Renal cortical epithelial cell (primary cell): Measurements from ENCODE around the gene MED23. TPM values are rescaled to one million over a fixed set of nuclear protein-coding genes. Genes with fewer than 3 reads are reported as not detected.

ENCODE experiments used
- DNase-seq: peaks from one replicate; pipeline ENCODE4 v3.0.0-alpha.2; 2011; ENCODE audit warnings: low read depth
- total RNA-seq: library from RNA; depleted of rRNA; stranded (reverse); fragments of >200 nt; gene quantifications from 2 replicates; pipeline ENCODE4 v1.2.3, GENCODE V29; 2014

The MED23 gene
- total RNA-seq, 1 donor from 2014 or later = 46.3 TPM

DNA sequence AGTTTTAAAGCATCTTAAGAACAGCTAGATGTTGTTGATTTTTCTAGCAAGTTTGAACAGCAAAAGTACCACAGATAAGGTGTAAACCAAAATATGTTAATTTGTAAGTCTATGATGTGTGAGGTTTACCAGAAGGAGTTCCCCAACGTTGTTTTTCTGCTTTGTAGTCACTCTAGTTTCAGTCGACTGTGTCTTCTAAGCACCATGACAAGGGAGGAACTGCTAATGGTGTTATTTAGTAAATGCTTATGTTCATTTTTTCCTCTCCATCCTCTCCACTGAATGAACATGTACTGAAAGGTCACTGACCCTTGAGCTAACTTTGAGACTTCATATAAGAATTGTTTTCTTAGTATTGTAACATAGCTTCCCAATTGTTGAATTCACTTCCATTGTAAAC lies 12.1 kb upstream of the MED23 start:
- DNase-seq = no peak

DNA sequence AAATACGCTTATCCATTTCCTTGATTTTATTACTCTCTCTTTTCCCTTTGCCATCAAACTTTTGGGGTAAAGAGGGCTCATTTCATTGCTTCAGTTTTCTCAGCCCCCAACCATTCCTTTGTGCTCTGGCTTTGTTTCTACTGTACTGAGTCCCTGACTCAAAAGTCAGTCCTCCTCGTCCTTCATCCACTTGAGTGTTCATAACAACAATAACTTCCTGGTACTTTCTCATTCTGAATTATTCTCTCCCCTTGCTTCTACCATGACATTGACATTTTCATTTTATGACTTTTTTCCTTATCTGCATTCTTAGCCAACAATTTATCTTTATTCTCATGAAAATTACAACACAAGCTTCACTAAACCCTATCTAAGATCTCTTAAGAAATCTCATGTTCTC lies 10.0 kb upstream of the MED23 start:
- DNase-seq = no peak

DNA sequence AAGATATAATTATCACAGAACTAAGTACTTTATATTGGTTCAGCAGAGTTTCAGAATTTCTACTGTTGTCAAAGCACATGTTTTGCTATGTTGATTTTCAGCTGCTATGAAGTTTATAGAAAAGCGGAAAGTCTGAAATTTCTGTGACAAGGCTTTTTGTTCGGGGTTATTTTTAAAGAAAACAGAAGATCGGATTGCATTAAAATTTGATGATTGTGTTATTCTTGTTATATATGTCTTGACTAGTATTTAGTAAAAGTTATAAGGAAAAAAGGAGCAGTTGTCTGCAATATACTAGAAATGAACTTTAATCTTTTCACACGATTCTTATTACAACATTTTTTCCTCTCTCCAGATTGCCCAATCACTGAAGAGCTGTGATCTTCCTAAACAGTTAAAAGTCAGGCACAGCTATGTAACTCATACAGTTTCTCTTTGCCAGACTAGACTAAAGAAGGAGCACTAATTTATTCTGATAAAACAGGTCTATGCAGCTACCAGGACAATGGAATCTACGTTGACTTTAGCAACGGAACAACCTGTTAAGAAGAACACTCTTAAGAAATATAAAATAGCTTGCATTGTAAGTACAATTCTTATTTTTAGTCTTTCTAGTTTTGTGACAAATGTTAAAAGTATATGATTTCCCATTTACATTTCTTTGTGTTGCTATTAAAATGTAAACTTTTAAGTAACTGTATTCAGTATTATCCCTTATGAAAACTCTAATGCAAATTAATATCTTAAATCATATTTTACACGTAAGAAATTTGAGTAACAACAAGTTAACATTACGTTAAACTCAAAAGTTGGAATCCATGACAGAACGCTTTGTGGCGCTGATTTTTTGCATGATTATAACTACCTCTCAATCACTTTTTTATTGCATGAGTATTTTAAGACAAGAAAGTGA lies 9.1 kb upstream of the MED23 start, which contains the start of gene ENPP3:
TSS of gene ENPP3 (plus strand) at position 423 of the 913 bp plus-strand sequence. CDS start at position 506, 83 bp downstream.
- DNase-seq = peak; percentile 60

DNA sequence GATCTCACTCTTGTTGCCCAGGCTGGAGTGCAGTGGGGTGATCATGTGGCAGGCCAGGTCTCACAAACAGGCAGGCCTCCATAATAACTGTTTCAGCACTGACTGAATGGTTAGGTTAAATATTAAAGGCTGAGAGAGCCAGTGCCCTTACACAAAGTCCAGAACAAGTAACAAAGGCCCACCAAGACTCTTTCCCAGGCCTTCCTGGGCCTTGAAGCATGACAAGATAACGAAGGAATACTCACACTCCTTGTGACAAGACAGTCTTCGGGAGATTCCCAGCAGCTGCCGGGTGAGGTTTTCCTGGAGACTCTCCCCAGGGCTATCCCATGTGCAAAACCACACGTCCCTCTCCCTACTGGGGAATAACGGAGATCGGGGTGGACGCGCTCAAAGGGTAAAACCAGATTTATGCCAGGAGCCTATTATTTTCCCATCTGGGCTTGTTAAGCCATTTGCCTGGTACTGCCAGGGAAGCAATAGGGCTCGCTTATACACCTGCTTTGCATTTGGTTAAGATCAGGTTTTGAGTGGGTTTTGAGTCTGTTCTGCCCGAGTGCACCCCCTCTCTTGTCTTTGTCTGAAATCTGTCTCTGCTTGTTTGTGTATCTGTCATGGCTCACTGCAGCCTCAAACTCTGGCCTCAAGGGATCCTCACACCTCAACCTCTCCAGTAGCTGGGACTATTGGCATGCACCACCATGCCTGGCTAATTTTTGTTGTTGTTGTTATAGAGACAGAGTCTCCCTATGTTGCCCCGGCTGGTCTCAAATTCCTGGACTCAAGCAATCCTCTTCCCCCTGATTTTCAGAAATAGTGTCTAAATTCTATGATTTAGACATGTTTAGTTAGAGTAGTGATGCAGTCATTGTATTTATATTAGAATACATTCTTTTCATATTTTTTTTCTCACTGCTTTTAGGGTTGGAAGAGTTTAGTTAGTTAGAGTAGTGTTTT lies 7.6 kb upstream of the MED23 start:
- peak; percentile 92 for DNase-seq

DNA sequence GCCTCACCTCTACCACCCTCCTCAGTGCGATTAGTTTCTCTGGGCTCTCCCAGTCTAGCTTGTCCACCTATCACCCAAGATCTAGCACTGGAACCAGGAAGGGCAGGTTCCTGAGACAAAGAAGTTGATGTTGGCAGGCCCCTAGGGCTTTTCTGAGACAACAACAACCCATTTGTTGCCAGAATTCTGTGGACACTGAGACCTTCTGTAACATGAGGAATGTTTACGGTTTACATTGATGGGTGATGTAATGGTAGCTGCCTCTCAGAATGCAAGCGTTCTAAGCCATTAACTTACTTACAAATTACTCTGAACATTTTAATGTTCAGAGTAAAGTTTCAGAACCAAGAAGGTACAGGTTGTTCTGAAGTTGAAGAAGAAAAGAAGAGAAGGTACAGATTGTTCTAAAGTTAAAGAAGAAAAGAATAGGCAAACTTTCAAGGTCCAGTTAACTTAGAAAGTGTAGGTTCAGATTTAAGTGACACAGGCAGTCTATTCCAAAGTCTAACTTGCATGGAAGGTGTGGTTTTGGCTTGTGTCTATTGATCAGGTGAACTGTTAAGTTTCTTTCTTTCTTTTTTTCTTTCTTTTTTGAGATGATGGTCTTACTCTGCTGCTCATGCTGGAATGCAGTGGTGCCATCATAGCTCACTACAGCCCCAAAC lies 3.7 kb upstream of the MED23 start:
- DNase-seq = peak; percentile 25

DNA sequence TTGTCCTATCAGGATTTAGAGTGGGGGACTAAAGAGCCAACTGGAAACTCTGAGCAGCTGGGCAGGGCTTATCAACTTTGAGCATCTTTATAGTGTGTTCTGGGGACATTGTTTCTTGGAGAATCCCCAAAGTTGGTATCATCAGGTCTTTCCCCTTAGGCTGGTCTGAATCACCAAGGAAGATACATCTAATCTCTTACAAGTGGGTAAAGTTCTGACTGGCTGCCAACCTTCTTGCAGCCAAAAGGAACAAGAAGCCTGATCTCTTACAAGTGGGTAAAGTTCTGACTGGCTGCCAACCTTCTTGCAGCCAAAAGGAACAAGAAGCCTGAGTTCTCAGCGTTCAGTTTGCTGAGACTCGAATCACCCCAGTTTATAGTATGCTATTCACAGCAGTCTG lies 1.6 kb upstream of the MED23 start:
- DNase-seq = no peak

DNA sequence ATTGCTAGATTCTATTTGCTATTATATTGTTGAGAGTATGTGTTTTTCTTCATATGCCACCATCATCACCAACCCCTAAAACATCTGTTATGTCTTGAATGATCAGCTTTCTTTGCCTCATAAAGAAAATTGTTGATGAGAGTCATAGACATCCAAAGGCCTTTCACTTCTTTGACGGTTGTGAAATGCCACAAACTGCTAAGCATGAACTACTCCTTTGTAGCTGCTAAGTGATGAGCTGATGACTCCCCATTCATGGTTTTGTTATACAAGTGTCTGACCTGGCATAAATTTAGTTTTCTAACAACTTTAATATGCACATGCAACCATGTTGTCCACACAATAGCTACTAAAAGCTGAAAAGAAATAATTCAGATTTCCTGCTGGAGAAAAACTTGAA lies 684 bp upstream of the MED23 start:
- DNase-seq = peak; percentile 25

DNA sequence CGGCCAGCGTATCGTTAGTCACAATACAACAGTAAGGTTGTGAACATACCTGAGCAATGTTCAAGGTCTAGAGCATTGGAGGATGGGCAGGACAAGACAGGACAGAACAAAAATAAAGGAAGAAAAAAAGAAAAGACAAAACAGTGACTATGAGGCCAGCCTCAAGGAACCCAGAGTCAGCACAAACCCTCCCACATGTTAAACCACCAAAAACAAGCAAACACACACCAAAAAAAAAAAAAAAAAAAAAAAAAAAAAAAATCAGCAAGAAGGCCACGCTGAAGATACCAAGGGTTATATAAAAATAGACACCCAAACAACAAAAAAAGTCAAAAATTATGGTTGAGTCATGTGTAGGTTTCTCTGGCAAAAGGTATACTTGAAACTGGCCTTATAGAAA lies 12.8 kb downstream of the MED23 start:
- no peak for DNase-seq

DNA sequence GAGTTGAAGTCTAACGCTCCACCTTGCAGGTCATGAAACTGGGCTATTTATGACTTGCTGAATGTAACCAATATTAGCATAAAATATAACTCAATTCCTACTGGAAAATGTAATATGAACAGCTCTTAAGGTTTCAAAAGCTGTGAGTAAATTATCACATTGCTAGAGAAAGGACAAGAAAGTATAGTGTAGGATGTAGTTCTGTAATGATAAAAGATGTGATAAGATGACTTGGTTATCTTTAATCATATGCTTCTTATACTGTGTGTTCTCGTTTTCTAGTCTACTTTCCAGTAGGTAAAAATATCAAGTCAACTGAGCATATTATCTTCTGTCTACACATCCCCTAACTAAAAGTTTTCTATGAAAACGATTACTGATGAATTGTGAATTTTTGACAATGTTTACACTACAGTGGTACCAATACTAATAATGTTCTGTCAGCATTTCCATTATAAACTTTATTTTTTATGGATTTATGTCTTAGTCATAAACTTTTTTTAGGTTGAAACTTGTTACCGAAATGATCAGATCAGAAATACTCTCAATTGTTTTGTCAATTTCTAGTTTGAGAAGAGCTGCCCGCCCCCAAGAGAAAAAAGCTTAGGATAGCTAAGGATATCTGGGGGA lies 14.6 kb downstream of the MED23 start:
- DNase-seq = no peak

DNA sequence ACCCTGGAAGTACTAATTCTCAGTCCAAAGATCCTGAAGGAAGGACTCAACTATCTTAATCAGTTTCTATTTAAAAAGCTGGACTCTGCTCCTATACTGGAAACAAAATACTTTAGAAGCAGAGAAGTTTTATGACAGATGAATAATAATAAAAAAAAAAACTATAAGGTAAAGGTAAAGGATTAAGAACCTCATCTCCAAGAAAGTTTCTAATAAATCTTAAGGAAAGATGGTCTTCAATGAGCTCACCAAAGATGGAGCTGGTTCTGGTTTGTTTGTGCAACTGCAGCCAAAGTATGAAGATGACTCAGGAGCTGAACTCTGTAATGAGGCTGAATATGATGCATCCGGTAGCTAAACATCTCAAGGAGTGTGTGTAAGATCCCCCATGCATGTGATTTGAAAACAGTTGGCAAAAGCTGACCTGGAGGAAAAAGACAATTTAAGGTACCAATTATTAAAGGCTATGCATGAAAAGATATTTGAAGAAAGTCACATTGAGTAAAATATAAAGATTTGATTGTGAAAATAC lies 25.2 kb downstream of the MED23 start:
- DNase-seq = peak; percentile 57

DNA sequence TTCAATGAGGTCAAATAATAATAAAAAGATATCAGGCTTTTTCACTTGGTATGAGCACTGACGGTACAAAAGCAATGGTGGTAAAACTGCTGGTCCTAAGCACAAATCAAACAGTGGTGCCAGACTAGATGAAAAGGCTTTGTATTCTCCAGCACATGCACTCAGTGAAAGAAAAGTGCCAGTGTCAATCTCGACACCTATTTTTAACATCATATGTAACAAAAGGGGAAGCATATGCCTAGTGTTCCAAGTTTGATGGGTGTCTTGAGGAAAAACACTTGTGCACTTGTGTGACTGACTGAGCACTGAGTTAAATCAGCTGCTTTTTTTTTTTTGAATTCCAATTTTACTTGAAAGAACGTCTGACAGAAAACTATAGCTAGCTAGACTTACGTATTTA lies 27.3 kb downstream of the MED23 start:
- DNase-seq = no peak

DNA sequence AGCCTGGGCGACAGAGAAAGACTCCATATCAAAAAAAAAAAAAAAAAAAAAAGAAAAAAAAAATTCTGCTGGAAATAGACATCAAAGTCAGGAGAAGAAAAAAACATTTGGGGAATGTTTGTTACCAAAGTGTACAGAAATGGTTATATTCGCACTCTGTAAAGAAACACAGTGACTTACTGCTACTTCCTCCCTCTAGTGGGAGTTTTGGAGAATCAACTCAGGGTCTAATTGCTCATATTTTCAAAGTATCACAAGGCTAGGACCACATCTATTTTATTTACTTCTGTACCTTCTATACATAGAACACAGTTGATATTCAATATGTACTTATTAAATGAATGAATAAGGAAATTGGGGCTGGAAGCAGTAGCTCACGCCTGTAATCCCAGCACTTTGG lies 30.6 kb downstream of the MED23 start:
- no peak for DNase-seq

DNA sequence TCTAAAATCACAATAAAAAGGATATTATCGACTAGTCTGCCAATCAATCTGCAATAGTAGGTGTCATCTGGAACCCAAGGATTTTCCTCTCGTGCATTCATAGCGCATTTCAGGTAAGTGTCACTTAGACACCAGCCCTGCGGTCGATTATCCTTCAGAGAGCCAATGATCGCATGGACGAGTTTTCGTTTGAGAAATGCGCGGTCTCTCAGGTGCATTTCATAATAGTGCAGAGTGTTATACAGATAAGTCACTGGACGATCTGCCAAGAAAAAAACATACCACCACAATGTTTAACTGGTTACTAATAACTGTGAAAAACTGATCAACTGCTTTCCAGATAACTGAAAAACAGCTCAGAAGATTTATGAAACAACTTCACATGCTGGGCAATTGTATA lies 34.0 kb downstream of the MED23 start:
- no peak for DNase-seq

DNA sequence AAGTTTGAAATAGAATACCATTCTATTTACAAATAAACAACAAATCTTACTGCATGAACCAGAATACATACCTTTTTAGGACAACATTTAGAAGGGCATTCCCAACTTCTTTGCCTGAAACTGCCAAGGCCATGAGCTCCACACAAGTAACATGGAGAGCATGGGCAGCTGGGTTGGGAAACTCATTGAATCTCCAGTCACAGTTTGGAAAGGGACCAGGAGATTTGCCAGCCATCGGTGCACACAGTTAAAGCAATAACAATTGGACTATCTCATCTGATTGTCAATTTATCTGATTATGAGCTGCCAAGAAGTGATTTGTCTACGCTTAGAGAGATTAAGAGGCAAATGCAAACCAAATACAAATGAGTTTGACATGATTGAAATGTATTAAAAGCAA lies 35.1 kb downstream of the MED23 start:
- no peak for DNase-seq

DNA sequence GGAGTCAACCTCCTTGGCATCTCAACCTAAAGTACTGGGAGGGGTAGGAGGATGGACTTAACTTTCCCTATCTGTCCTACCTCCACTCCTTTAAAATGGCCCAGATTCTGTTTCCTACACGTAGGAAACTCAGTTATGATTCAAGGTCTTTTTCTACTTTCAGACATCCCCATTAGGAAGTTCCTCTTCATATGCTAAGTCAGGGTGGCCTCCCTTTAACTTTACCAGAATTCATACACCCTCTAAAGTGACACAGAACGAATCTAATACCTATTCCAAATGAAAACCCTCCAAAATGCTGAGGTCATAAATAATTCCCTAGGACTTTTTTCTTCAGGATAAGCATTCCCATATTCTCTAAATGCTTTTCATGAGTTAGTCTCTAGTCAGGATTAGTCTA lies 39.4 kb downstream of the MED23 start:
- no peak for DNase-seq

DNA sequence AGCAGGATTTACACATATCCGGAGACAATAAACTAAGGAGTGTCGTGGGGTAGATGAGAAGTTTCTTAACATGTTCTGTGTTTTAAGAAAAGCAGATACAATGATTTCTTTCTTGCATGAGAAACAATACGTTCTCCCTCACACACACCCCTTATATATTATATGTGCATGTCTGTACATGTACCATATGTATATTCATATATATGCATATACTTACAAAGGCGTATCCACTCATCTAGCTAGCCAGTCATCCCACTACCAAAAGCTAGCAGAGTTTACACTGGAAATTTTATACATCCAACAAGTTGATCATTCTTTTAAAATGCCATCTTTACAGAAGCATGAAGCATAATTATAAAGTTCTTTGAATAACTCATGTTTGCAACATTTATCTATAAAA lies 40.1 kb downstream of the MED23 start:
- no peak for DNase-seq

DNA sequence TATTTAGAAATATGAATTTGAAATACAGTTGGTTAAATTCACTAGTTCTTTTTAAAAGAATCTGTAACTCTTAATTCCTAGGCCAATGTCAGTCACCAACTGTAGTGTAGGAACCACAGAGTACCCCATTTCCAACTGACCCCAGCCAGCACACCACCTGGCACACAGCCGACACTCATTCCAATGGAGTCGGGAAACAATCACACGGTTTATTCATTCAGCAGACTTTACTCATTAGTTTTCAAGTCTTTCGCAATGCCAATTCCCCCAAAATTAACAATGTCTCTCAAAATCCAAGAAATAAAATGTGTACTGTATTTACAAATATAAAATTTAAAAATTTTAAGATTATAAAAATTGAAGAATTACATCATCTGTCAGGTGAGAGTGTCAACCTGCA lies 41.5 kb downstream of the MED23 start:
- no peak for DNase-seq

DNA sequence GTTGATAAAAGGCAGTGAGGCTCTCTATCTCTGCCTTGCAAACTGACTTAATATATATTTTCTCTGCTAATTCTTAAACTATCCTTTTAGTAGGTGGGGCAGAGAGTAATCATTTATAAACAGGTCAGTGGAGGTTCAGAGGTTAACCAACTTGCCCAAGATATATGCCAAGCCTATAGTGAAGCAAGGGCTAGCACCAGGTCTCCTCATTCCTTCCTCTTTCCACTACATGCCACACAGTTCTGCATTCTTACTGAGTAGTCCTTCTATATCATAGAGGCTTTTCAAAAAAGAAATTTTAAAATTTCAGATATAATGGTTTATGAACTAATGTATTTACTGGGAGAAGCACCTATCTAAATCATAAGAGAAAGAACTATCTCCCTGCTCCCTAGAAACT lies 46.5 kb downstream of the MED23 start:
- DNase-seq = no peak

DNA sequence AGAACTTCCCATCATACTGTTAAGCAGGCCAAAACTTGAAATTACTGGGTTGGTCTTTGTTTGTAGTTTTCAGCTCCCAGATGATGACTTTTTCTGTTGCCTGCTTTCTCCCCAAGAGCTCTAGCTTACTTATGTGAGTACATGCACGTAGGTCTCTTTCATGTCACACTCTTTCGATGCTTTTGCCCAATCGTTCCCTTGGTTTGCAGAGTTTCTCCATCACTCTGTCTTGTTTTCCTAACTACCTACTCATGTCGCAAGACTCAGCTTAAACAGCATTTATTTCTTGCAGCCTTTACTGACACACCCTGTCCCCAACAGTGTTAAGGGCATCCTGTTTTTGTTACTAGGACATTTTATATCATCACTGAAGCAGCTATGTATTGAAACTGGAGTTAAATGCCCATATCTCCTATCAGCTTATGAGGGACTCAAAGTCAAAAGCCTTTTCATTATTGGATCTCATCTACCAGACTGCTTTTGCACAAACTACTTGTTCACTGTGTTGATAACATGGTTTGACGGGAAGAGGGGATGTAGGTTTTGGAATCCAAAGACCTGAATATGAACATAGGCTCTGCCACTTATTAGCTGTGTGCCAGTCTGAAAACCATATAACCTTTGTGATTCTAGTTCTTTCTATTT lies 52.1 kb downstream of the MED23 start:
- DNase-seq = no peak

DNA sequence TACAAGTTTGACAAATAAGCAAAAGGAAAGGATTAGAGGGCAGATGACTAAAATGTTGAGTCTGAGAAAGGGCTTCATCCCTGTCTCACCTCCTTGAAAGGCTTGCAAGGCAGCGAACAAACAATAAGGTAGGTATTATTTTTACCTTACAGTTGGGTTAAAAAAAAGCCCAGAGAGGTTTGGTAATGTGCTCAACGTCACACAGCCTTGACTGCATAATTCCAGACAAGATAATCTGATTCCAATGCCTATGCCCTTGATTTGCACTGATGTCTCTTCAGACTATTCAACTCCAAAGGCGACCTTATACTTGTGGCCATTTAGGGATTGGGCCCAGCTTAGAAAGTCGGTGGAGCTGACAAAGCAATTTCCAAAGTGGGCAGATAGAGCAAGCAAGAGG lies 53.4 kb downstream of the MED23 start:
- DNase-seq = no peak

DNA sequence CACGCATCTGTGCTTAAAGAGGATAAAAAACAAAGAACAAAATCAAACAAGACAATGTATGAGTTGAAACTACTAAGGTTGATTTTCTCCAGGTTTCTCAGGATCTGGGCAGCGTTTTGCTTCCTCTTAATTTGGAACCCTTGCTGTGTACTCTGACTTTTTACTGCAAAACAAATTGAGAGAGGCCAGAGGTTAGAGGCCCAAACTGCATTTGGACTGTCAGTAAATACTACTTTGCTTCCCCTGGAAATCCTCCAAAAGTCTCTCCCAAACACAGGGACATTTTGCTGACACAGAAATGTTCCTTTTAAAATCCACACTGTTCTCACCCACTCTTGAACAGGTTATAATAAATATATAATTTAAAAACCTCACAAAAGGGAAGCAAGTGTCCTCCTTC lies 53.9 kb downstream of the MED23 start:
- DNase-seq = no peak
